HG02981 (cell line): ENCODE results near the gene YBEY.
"Not testable (repeated sequence)": the region's sequence is repeated elsewhere in the genome, so short reads cannot be mapped to it uniquely, and the experiment has no call there.

Experiments used
- ATAC-seq: cut with Tn5 transposase; IDR thresholded peaks from one replicate; pipeline ENCODE4 v1.9.1; 2021; ENCODE audit warnings: mild to moderate bottlenecking, moderate library complexity; ENCODE audit not compliant: unreplicated experiment

Gene YBEY

GRCh38 chr21:46285761-46286647, at the start of gene YBEY:
Gene YBEY, plus strand, starts transcription at chr21:46286342. Its CDS starts 572 bp downstream, at chr21:46286914.
- ATAC-seq: peak; percentile 76

GRCh38 chr21:46237474-46237873, 48.7 kb upstream of the YBEY start:
- no peak for ATAC-seq

- no peak for ATAC-seq
These were observed 46.3 kb upstream of the YBEY start for GRCh38 chr21:46239817-46240325.

GRCh38 chr21:46241577-46241976, 44.6 kb upstream of the YBEY start:
- ATAC-seq: not testable (repeated sequence)

GRCh38 chr21:46243325-46243724, 42.8 kb upstream of the YBEY start:
- ATAC-seq: no peak

- ATAC-seq: no peak
These were observed 42.2 kb upstream of the YBEY start for GRCh38 chr21:46243960-46244361.

- no peak for ATAC-seq
These were observed 41.5 kb upstream of the YBEY start for GRCh38 chr21:46244602-46245001.

- no peak for ATAC-seq
These were observed 40.8 kb upstream of the YBEY start for GRCh38 chr21:46245213-46245915.

GRCh38 chr21:46246345-46246744, 39.8 kb upstream of the YBEY start:
- ATAC-seq: no peak

GRCh38 chr21:46247699-46248421, 38.3 kb upstream of the YBEY start:
- ATAC-seq: no peak

GRCh38 chr21:46248422-46248782, 37.7 kb upstream of the YBEY start:
- no peak for ATAC-seq

- no peak for ATAC-seq
These were observed 37.3 kb upstream of the YBEY start for GRCh38 chr21:46248827-46249226.

GRCh38 chr21:46250146-46250725, 35.9 kb upstream of the YBEY start:
- no peak for ATAC-seq

- ATAC-seq: no peak
These were observed 33.3 kb upstream of the YBEY start for GRCh38 chr21:46252840-46253239.

- peak; percentile 56 for ATAC-seq
These were observed 32.5 kb upstream of the YBEY start for GRCh38 chr21:46253610-46254124.

- ATAC-seq: no peak
These were observed 31.8 kb upstream of the YBEY start for GRCh38 chr21:46254208-46254975.

GRCh38 chr21:46255166-46255565, 31.0 kb upstream of the YBEY start:
- no peak for ATAC-seq

- ATAC-seq: no peak
These were observed 30.3 kb upstream of the YBEY start for GRCh38 chr21:46255758-46256337.

GRCh38 chr21:46256501-46256994, 29.6 kb upstream of the YBEY start:
- ATAC-seq: no peak
